Endothelial cell of umbilical vein (primary cell): Measurements from ENCODE around the gene TMEM82. TPM values are rescaled to one million over a fixed set of nuclear protein-coding genes. Genes with fewer than 3 reads are reported as not detected.
A peak's percentile ranks its signal among the peaks of the same experiment; 100 is the strongest.

Experiments used
- BruUV-seq: library from RNA; stranded (reverse); fragments of 400-500 nt; replicated peaks from 2 replicates; lab custom pipeline; 2021; lab: Mats Ljungman, UMichigan
- CTCF ChIA-PET: fragments of 300-600, 350-600 bp; sonication (Branson Sonifier 250); formaldehyde crosslinking; loops from one replicate; lab custom pipeline; 2021; ENCODE audit warnings: antibody characterized with exemption, inconsistent platforms; lab: Charles Lee
- POLR2A ChIA-PET: fragments of 300-600, 350-600 bp; sonication (Branson Sonifier 250); formaldehyde crosslinking; loops from one replicate; lab custom pipeline; 2021; ENCODE audit warnings: antibody characterized with exemption, inconsistent platforms; lab: Charles Lee
- DNase-seq: peaks from one replicate; pipeline ENCODE4 v3.0.0-alpha.2; 2011; ENCODE audit warnings: low read depth, low spot score
- FAIRE-seq: peaks from 2 replicates; lab custom pipeline; 2011; peaks lifted over from hg19 to GRCh38; lab: Jason Lieb, UNC
- H2AFZ ChIP-seq: 2 replicates; pipeline ENCODE4 v1.6.0; 2012; ENCODE audit warnings: low read depth, low read length, control low read depth, inconsistent platforms
- H3K27ac ChIP-seq: 2 replicates; pipeline ENCODE4 v1.5.1; 2011; ENCODE audit warnings: low read depth, mild to moderate bottlenecking, control low read depth, low read length, moderate library complexity; ENCODE audit not compliant: insufficient read depth
- H3K27me3 ChIP-seq, 2 experiments: 2 replicates each; pipeline versions ENCODE4 v1.6.0 to v1.6.1; 2011; ENCODE audit warnings: low read length in 2 of 2, mixed read lengths in 1 of 2; ENCODE audit not compliant: control insufficient read depth in 2 of 2, insufficient read depth in 2 of 2
- H3K36me3 ChIP-seq, 2 experiments: 2 replicates in 1 of 2; 3 replicates in 1 of 2; pipeline ENCODE4 v1.5.1; 2011; ENCODE audit warnings: low read length in 2 of 2, mild to moderate bottlenecking in 1 of 2, moderate library complexity in 1 of 2; ENCODE audit not compliant: control insufficient read depth in 2 of 2, insufficient read depth in 2 of 2; ENCODE audit errors: extremely low read depth in 1 of 2
- H3K4me1 ChIP-seq: 3 replicates; pipeline ENCODE4 v1.5.1; 2011; ENCODE audit warnings: mild to moderate bottlenecking, low read length; ENCODE audit not compliant: control insufficient read depth, insufficient read depth; ENCODE audit errors: extremely low read depth
- H3K4me2 ChIP-seq: 2 replicates; pipeline ENCODE4 v1.6.1; 2011; ENCODE audit warnings: low read length, control low read depth, mixed read lengths; ENCODE audit not compliant: insufficient read depth
- H3K4me3 ChIP-seq, 3 experiments: fragments of 200-600 bp in 1 of 3; sonication (generic), shearing (Covaris generic) in 1 of 3; replicated peaks in 1 of 3; 2 replicates each; pipeline ENCODE4 v1.5.1; 2011 to 2016; ENCODE audit warnings: control low read depth in 3 of 3, low read length in 3 of 3, mild to moderate bottlenecking in 2 of 3, inconsistent platforms in 1 of 3, low read depth in 1 of 3, moderate library complexity in 1 of 3; ENCODE audit not compliant: insufficient read depth in 1 of 3
- H3K79me2 ChIP-seq: 2 replicates; pipeline ENCODE4 v1.6.0; 2012; ENCODE audit warnings: low read length, inconsistent platforms; ENCODE audit not compliant: control insufficient read depth, insufficient read depth
- H3K9ac ChIP-seq: replicated peaks from 2 replicates; pipeline ENCODE3; 2011; ENCODE audit warnings: low read length, control low read depth; ENCODE audit not compliant: insufficient read depth; ENCODE audit errors: extremely low read depth
- H3K9me1 ChIP-seq: replicated peaks from 3 replicates; pipeline ENCODE4 v1.6.0; 2011; ENCODE audit warnings: mild to moderate bottlenecking, low read length; ENCODE audit not compliant: control insufficient read depth, insufficient read depth; ENCODE audit errors: extremely low read depth
- H3K9me3 ChIP-seq: replicated peaks from 2 replicates; pipeline ENCODE4 v1.5.1; 2012; ENCODE audit warnings: low read length, inconsistent platforms; ENCODE audit not compliant: control insufficient read depth, insufficient read depth
- H4K20me1 ChIP-seq: replicated peaks from 2 replicates; pipeline ENCODE3; 2011; ENCODE audit warnings: mild to moderate bottlenecking, low read length; ENCODE audit not compliant: control insufficient read depth, insufficient read depth; ENCODE audit errors: extremely low read depth
- EZH2 ChIP-seq: IDR thresholded peaks from 2 replicates; pipeline ENCODE4 v1.6.1; 2012; ENCODE audit warnings: borderline replicate concordance, low read depth, mild to moderate bottlenecking, moderate library complexity, low read length, inconsistent platforms; ENCODE audit not compliant: severe bottlenecking
- JUN ChIP-seq: IDR thresholded peaks from 2 replicates; pipeline ENCODE4 v1.6.1; 2011; ENCODE audit warnings: borderline replicate concordance, low read depth; ENCODE audit not compliant: insufficient read length, insufficient read depth
- MYC ChIP-seq: IDR thresholded peaks from one replicate; pipeline ENCODE4 v1.6.1; 2011; ENCODE audit warnings: mild to moderate bottlenecking, low read depth, low read length
- POLR2A ChIP-seq: IDR thresholded peaks from 2 replicates; pipeline ENCODE4 v1.6.1; 2012; ENCODE audit warnings: low read depth, mild to moderate bottlenecking, control low read depth, low read length
- POLR2AphosphoS5 ChIP-seq: IDR thresholded peaks from 2 replicates; pipeline ENCODE4 v1.6.1; 2012; ENCODE audit warnings: low read depth, mild to moderate bottlenecking, control low read depth, low read length, moderate library complexity; ENCODE audit not compliant: insufficient read depth
- dilution Hi-C: fragments of 300-500 bp; cut with MboI; formaldehyde crosslinking; loops from one replicate; pipeline ENCODE4 v1.15.0; 2019; ENCODE audit warnings: low sequenced_read_pairs; ENCODE audit not compliant: extremely low pct_ligation_motif_present
- intact Hi-C: fragments of 100-400 bp; cut with micrococcal nuclease; formaldehyde crosslinking; loops from one replicate; pipeline ENCODE4 v1.10.0; 2022
- polyA plus RNA-seq, 4 experiments: library from polyadenylated mRNA; depleted of rRNA in 3 of 4; stranded (reverse) in 3 of 4; unstranded in 1 of 4; fragments of >200 nt; gene quantifications; 2 replicates each; pipeline versions ENCODE4 v1.2.1 to v1.2.3, GENCODE V29; 2011 to 2012; ENCODE audit warnings: missing spikeins in 1 of 4
- total RNA-seq: library from RNA; stranded (reverse); gene quantifications from 2 replicates; pipeline ENCODE4 v1.2.3, GENCODE V29; 2021
- TF ChIP-seq, protein P1 (sequence below): IDR thresholded peaks from 2 replicates; pipeline ENCODE4 v1.6.1; 2011; ENCODE audit not compliant: insufficient read depth, insufficient read length

TMEM82 gene
- total and polyA plus RNA-seq, 2 donors (not counting 3 experiments of a cell fraction or from before 2014, with no cell fraction given) = not detected

- dilution Hi-C loops = no loop called here
- TF ChIP-seq MYC (no peak), EZH2 (no peak), POLR2AphosphoS5 (peak; percentile 6), POLR2A (peak; percentile 23), JUN (no peak)
- TF ChIP-seq, protein P1, sequence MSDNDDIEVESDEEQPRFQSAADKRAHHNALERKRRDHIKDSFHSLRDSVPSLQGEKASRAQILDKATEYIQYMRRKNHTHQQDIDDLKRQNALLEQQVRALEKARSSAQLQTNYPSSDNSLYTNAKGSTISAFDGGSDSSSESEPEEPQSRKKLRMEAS = no peak
- BruUV-seq = no TSS peak
- Histone ChIP-seq H3K4me1 (peaks cover 50% of the 10 kb centered on the region), H3K27ac (peak overlapping the region; percentile 81), H3K9me1 (no peaks in the 10 kb centered on the region), H3K27me3 (no peaks in the 10 kb centered on the region), H3K9ac (peak overlapping the region; percentile 96), H3K79me2 (peaks cover 53% of the 10 kb centered on the region), H3K36me3 (peaks cover 0 to 8% of the 10 kb centered on the region in 2 experiments), H3K9me3 (no peaks in the 10 kb centered on the region), H4K20me1 (no peaks in the 10 kb centered on the region), H2AFZ (no peak overlapping the region), H3K4me2 (peak overlapping the region; percentile 95), H3K4me3 (peak overlapping the region; percentile 92 to 99 (median 97))
- ChIA-PET CTCF (interaction anchor here (1.0 to 4.4 kb wide), 3 partner anchors 11 to 23 kb away, joined by 3 to 31 read pairs (median 3); partner anchors contain the start of gene SLC25A34), POLR2A (interaction anchor here (0.7 to 2.2 kb wide), 2 partner anchors 9 to 12 kb away, joined by 3 to 26 read pairs; no protein-coding TSS in a partner anchor)
- DNase-seq (no peak), FAIRE-seq (peak; percentile 49)
- intact Hi-C loops = no loop called here
These were observed 16.8 kb downstream of the TMEM82 start for GRCh38 chr1:15758953-15759661.
